ENCODE data around the gene WNT4. TPM values are rescaled to one million over a fixed set of nuclear protein-coding genes. Genes with fewer than 3 reads are reported as not detected.

WNT4 gene
- total and polyA plus RNA-seq, 9 of the 15 experiments (the other 6 are each of a cell fraction or from before 2014, with no cell fraction given) = 0.01 TPM; not detected in 8

DNA sequence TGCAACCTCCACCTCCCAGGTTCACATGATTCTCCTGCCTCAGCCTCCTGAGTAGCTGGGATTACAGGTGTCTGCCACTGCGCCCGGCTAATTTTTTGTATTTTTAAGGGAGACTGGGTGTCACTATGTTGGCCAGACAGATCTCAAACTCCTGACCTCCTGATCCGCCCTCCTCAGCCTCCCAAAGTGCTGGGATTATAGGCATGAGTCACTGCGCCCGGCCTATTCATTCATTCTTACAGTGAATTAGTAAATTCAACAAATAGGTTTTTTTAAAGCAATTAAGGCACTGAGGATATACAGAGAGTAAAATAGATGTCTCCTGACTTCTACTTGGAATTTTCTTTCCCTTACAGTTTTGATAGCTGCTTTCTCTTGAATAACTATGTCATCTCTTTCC, 46.9 kb downstream of the WNT4 start (continued):
- TF ChIP-seq RBBP5 (IDR thresholded peaks at IDR 0.05; ENCODE audit: borderline replicate concordance, insufficient read depth, low read length, poor library complexity, severe bottlenecking) (no peak), E2F8 (IDR thresholded peaks at IDR 0.05; ENCODE audit: low read depth, partially characterized antibody) (no peak), PHF21A (IDR thresholded peaks at IDR 0.05; ENCODE audit: borderline replicate concordance, low read depth) (no peak), MTA3 (IDR thresholded peaks at IDR 0.05; ENCODE audit: borderline replicate concordance) (no peak)
- TF ChIP-seq, protein P1, sequence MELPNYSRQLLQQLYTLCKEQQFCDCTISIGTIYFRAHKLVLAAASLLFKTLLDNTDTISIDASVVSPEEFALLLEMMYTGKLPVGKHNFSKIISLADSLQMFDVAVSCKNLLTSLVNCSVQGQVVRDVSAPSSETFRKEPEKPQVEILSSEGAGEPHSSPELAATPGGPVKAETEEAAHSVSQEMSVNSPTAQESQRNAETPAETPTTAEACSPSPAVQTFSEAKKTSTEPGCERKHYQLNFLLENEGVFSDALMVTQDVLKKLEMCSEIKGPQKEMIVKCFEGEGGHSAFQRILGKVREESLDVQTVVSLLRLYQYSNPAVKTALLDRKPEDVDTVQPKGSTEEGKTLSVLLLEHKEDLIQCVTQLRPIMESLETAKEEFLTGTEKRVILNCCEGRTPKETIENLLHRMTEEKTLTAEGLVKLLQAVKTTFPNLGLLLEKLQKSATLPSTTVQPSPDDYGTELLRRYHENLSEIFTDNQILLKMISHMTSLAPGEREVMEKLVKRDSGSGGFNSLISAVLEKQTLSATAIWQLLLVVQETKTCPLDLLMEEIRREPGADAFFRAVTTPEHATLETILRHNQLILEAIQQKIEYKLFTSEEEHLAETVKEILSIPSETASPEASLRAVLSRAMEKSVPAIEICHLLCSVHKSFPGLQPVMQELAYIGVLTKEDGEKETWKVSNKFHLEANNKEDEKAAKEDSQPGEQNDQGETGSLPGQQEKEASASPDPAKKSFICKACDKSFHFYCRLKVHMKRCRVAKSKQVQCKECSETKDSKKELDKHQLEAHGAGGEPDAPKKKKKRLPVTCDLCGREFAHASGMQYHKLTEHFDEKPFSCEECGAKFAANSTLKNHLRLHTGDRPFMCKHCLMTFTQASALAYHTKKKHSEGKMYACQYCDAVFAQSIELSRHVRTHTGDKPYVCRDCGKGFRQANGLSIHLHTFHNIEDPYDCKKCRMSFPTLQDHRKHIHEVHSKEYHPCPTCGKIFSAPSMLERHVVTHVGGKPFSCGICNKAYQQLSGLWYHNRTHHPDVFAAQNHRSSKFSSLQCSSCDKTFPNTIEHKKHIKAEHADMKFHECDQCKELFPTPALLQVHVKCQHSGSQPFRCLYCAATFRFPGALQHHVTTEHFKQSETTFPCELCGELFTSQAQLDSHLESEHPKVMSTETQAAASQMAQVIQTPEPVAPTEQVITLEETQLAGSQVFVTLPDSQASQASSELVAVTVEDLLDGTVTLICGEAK (IDR thresholded peaks at IDR 0.05) = no peak
- TF ChIP-seq, protein P1 (CRISPR knock-in tag; IDR thresholded peaks at IDR 0.05) = no peak
